Measurements from ENCODE around the gene TRPC4.

DNA sequence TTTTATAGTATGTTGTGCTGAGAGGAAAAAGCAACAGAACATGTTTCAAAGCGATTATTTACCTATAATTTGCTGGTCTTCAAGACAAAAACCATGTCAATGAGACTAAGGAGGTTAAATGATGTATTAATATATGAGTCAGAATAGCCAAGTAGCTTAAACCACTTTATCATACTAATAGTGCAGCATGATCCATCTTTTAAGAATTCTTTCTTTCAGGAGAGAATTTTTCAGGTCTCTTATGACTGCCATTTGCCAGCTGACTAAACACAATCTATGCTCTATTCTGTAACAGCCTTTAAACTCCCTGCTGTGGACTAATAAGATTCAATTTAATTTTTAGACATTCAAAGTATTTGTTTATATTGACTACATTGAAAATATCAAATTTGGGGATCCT, 93.7 kb downstream of the TRPC4 start:
- TF ChIP-seq, protein P1, sequence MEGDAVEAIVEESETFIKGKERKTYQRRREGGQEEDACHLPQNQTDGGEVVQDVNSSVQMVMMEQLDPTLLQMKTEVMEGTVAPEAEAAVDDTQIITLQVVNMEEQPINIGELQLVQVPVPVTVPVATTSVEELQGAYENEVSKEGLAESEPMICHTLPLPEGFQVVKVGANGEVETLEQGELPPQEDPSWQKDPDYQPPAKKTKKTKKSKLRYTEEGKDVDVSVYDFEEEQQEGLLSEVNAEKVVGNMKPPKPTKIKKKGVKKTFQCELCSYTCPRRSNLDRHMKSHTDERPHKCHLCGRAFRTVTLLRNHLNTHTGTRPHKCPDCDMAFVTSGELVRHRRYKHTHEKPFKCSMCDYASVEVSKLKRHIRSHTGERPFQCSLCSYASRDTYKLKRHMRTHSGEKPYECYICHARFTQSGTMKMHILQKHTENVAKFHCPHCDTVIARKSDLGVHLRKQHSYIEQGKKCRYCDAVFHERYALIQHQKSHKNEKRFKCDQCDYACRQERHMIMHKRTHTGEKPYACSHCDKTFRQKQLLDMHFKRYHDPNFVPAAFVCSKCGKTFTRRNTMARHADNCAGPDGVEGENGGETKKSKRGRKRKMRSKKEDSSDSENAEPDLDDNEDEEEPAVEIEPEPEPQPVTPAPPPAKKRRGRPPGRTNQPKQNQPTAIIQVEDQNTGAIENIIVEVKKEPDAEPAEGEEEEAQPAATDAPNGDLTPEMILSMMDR (conservative IDR thresholded peaks at IDR 0.05; ENCODE audit: low read length): no peak
- no peak for TF ChIP-seq EZH2phosphoT487 (IDR thresholded peaks at IDR 0.05; ENCODE audit: borderline replicate concordance, low read depth, low read length)

Measured in OCI-LY7 (cell line).